ENCODE data around the gene TCF7L2.

TCF7L2 gene

GRCh38 chr10:113121153-113121552, 171.1 kb downstream of the TCF7L2 start:
- TF ChIP-seq ZFX (IDR thresholded peaks at IDR 0.05) (no peak), CTCF (conservative IDR thresholded peaks at IDR 0.05) (no peak)
- no peak overlapping the region for H3K27ac ChIP-seq

DNA sequence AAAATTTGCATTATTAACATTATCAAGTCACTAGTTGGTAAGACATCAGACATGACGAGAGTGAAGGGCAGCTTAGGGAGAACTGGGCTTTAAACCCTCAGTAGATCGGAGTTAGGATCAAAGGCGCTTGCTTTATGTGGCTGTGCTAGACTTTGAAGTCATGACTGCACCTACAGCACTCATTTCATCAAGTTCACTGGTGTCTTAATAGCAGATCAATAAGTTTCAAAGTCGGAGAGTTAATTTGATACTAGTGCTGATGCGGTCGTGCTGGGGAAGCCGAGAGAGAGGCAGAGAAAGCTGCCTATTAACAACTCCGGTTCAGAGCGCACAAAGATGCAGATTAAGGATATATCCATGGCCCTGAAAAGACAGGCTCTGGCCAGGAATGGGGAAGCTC, 172.9 kb downstream of the TCF7L2 start:
- no peak for TF ChIP-seq ZFX (IDR thresholded peaks at IDR 0.05)
- TF ChIP-seq CTCF (conservative IDR thresholded peaks at IDR 0.05) = no peak

DNA sequence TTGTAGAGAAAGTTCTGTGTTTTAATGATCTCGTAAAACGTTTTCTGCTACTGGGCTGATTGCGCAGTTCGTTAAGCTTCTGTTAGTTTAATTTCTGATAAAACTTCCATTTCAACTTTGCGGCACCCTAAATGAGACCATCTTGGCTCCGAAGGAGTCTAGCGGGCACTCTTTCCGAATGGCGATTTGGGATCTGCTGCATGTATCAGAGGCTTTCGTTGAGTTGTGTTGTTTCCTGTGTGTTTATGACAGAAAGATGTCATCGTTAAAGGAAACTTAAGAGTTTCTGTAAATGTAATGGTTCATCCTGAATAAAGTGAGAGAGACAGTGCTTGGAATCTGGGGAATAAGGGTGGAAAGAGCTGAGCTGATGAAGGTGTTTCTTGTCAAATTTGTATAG, 174.7 kb downstream of the TCF7L2 start:
- H3K27ac ChIP-seq = no peak overlapping the region
- no peak for TF ChIP-seq CTCF (conservative IDR thresholded peaks at IDR 0.05)
- no peak for TF ChIP-seq ZFX (IDR thresholded peaks at IDR 0.05)

More for the DNA sequence above, 172.9 kb downstream of the TCF7L2 start:
- H3K27ac ChIP-seq = no peak overlapping the region

- no peak overlapping the region for H3K27ac ChIP-seq
- TF ChIP-seq ZFX (IDR thresholded peaks at IDR 0.05) = no peak
- TF ChIP-seq CTCF (conservative IDR thresholded peaks at IDR 0.05) = no peak
These were observed 175.6 kb downstream of the TCF7L2 start for GRCh38 chr10:113125612-113126011.

DNA sequence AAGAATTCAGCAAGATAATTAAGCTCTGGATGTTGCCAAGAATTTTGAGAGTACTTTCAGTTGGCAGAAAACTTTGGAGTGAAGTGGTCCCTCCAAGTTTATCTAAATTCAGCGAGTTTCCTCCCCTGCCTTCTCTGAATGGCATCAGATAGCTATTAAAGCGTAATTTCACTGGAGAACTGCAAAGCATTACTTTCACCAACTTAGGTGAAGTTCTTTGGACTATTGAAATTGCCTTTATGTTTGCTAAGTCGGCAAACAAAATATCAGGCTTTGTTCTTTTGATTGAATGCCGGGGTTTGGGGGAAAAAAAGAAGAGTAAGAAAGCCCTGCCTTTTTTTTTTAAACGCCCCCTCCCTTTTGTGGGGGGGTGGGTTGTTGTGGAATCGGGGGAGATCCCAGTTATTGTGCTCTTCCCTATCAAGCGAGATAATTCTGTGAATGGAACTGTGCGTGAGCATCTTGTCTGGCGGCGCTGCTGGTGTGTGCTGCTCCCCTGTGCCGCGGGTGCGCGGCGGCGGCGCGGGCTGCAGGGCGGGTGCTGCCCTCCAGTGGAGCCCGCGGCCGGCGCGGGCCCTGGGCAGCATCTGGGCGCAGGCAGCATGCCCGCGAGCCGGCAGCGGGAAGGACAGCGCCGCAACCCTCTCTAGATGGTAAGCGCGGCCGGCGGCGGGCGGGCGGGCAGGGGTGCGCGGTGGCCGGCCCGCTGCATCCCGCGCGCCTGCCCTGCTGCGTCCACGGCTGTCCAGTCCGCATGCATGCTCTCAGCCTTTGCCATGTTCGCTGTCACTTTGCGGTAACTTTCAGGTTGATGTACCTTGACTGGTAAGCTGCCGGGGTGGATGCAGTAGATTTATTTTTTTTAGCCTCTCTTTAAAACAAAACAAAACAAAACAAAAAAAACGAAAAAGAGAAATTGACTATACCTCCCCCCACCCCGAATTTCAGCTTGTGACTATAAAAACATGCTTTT, 176.5 kb downstream of the TCF7L2 start:
- H3K27ac ChIP-seq = no peak overlapping the region
- TF ChIP-seq ZFX (IDR thresholded peaks at IDR 0.05) (no peak), CTCF (conservative IDR thresholded peaks at IDR 0.05) (peak; percentile 99)

DNA sequence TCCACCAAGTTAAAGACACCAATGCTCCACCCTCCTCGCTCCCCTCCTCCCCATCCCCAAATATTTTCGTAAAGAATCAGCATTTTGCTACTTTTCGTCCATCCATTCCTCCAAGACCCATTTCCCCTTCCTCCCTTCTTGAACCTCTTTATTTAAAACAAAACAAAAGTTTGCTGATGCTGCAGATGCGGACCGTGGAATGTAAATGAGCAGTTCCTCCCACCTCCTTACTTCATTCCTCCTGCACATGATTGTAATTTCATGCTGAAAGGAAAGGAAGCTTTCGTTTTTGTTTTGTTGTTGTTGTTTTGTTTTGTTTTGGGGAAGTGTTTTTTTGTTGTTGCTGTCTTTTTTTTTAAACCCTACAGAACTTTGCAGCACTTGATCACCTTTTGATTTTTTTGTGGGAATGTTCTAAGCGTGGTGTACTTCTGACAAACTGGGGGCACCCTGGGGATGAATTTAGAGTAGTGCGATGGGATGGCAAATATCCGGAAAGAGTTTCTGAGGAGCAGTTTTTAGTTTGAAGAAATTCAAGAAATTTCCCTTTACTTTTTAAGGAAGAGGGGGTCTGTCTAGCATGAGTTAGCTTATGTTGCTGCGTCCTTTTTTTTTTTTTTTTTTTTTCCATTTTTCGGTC, 177.3 kb downstream of the TCF7L2 start:
- TF ChIP-seq CTCF (conservative IDR thresholded peaks at IDR 0.05) = no peak
- H3K27ac ChIP-seq = no peak overlapping the region

DNA sequence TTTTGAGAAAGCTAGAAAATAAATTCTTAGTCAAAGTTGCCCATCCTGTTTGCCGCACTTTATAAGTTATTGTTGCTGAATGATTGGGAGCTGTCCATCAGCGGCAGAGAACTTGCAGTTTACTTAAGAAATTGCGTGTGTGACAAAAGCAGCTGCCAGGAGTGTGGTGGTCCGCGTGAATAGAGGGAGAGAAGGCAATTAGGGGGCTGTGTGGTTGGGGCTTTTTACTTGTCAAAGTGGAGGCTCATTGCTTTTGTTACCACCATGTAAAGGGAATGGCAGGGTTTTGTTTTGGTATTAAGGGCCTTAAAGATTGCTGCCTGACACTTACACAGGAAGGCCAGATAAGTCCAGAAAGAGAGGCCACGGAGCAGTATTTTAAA, 177.8 kb downstream of the TCF7L2 start:
- TF ChIP-seq ZFX (IDR thresholded peaks at IDR 0.05) (no peak), CTCF (conservative IDR thresholded peaks at IDR 0.05) (no peak)
- no peak overlapping the region for H3K27ac ChIP-seq
